Mesenchymal stem cell (in vitro differentiated cells and primary cell): ENCODE data around the gene ZFHX3.
A peak's percentile ranks its signal among the peaks of the same experiment; 100 is the strongest.

ENCODE experiments used
- DNase-seq: peaks from one replicate; pipeline ENCODE4 v3.0.0-alpha.2; 2013
- H2AFZ ChIP-seq: one replicate; pipeline ENCODE4 v1.6.1; 2013; ENCODE audit warnings: low read depth, mild to moderate bottlenecking, control low read depth, inconsistent platforms, low read length, moderate library complexity
- H2AK5ac ChIP-seq: 2 replicates; pipeline ENCODE4 v1.6.1; 2013; ENCODE audit warnings: low read length, moderate library complexity, mild to moderate bottlenecking, inconsistent platforms; ENCODE audit not compliant: severe bottlenecking
- H2BK120ac ChIP-seq: one replicate; pipeline ENCODE4 v1.6.1; 2013; ENCODE audit warnings: low read depth, mild to moderate bottlenecking, inconsistent platforms, low read length, moderate library complexity
- H2BK12ac ChIP-seq, 2 experiments: one replicate each; pipeline ENCODE4 v1.6.1; 2013; ENCODE audit warnings: inconsistent platforms in 2 of 2, low read length in 2 of 2, mild to moderate bottlenecking in 2 of 2, moderate library complexity in 2 of 2, control low read depth in 1 of 2
- H2BK15ac ChIP-seq: one replicate; pipeline ENCODE4 v1.6.1; 2013; ENCODE audit warnings: mild to moderate bottlenecking, low read depth, inconsistent platforms; ENCODE audit not compliant: poor library complexity, severe bottlenecking
- H2BK5ac ChIP-seq: 2 replicates; pipeline ENCODE4 v1.6.1; 2013; ENCODE audit warnings: low read depth, mild to moderate bottlenecking, low read length, control low read depth, inconsistent platforms; ENCODE audit not compliant: poor library complexity, severe bottlenecking
- H3K14ac ChIP-seq, 2 experiments: one replicate each; pipeline ENCODE4 v1.6.1; 2013; ENCODE audit warnings: inconsistent platforms in 2 of 2, low read length in 2 of 2, control low read depth in 1 of 2, mild to moderate bottlenecking in 1 of 2, moderate library complexity in 1 of 2
- H3K18ac ChIP-seq, 2 experiments: one replicate each; pipeline ENCODE4 v1.6.1; 2013; ENCODE audit warnings: inconsistent platforms in 2 of 2, low read length in 2 of 2, control low read depth in 1 of 2, low read depth in 1 of 2, mild to moderate bottlenecking in 1 of 2
- H3K23ac ChIP-seq, 2 experiments: one replicate each; pipeline ENCODE4 v1.6.1; 2013; ENCODE audit warnings: inconsistent platforms in 2 of 2, low read length in 2 of 2, mild to moderate bottlenecking in 2 of 2, moderate library complexity in 2 of 2, control low read depth in 1 of 2
- H3K27ac ChIP-seq: 2 replicates; pipeline ENCODE4 v1.5.1; 2013; ENCODE audit warnings: mild to moderate bottlenecking, moderate library complexity, low read length, control low read depth, inconsistent platforms; ENCODE audit not compliant: poor library complexity, severe bottlenecking
- H3K27me3 ChIP-seq, 2 experiments: 2 replicates each; pipeline versions ENCODE4 v1.6.1 to v1.7.0; 2013; ENCODE audit warnings: low read length in 2 of 2, mild to moderate bottlenecking in 2 of 2, moderate library complexity in 2 of 2, control low read depth in 1 of 2, inconsistent platforms in 1 of 2; ENCODE audit not compliant: control insufficient read depth in 1 of 2, insufficient read depth in 1 of 2
- H3K36me3 ChIP-seq, 2 experiments: 2 replicates each; pipeline versions ENCODE4 v1.6.1 to v1.7.0; 2013; ENCODE audit warnings: low read length in 2 of 2, control low read depth in 1 of 2, inconsistent platforms in 1 of 2, low read depth in 1 of 2, mild to moderate bottlenecking in 1 of 2; ENCODE audit not compliant: insufficient read depth in 2 of 2, control insufficient read depth in 1 of 2
- H3K4ac ChIP-seq, 2 experiments: one replicate each; pipeline ENCODE4 v1.6.1; 2013; ENCODE audit warnings: inconsistent platforms in 2 of 2, low read length in 2 of 2, mild to moderate bottlenecking in 2 of 2, moderate library complexity in 2 of 2, control low read depth in 1 of 2, low read depth in 1 of 2
- H3K4me1 ChIP-seq: 2 replicates; pipeline ENCODE4 v1.6.1; 2013; ENCODE audit warnings: low read depth, low read length, control low read depth; ENCODE audit not compliant: control insufficient read depth, insufficient read depth
- H3K4me2 ChIP-seq: 2 replicates; pipeline ENCODE4 v1.6.1; 2013; ENCODE audit warnings: low read length, mild to moderate bottlenecking, inconsistent platforms; ENCODE audit not compliant: poor library complexity, severe bottlenecking
- H3K4me3 ChIP-seq, 2 experiments: 2 replicates each; pipeline versions ENCODE4 v1.5.1 to v1.7.0; 2013; ENCODE audit warnings: low read length in 2 of 2, mild to moderate bottlenecking in 2 of 2, control low read depth in 1 of 2, low read depth in 1 of 2; ENCODE audit not compliant: insufficient read depth in 1 of 2
- H3K79me1 ChIP-seq: replicated peaks from 2 replicates; pipeline ENCODE4 v1.6.1; 2013; ENCODE audit warnings: mild to moderate bottlenecking, control low read depth, low read length, inconsistent platforms; ENCODE audit not compliant: poor library complexity, severe bottlenecking
- H3K9ac ChIP-seq: 2 replicates; pipeline ENCODE4 v1.7.0; 2013; ENCODE audit warnings: mild to moderate bottlenecking, low read length, moderate library complexity
- H3K9me3 ChIP-seq: 2 replicates; pipeline ENCODE4 v1.7.0; 2013; ENCODE audit warnings: mild to moderate bottlenecking, low read length; ENCODE audit not compliant: control insufficient read depth
- H4K8ac ChIP-seq: one replicate; pipeline ENCODE4 v1.6.1; 2013; ENCODE audit warnings: inconsistent platforms, mild to moderate bottlenecking, low read length, moderate library complexity
- H4K91ac ChIP-seq: one replicate; pipeline ENCODE4 v1.6.1; 2013; ENCODE audit warnings: mild to moderate bottlenecking, low read length, inconsistent platforms
- WGBS: methylation state at CpG from one replicate; pipeline ENCODE4 v1.1.7; 2013; ENCODE audit warnings: mixed read lengths; 5-methylcytosine and 5-hydroxymethylcytosine counted together

The ZFHX3 gene

DNA sequence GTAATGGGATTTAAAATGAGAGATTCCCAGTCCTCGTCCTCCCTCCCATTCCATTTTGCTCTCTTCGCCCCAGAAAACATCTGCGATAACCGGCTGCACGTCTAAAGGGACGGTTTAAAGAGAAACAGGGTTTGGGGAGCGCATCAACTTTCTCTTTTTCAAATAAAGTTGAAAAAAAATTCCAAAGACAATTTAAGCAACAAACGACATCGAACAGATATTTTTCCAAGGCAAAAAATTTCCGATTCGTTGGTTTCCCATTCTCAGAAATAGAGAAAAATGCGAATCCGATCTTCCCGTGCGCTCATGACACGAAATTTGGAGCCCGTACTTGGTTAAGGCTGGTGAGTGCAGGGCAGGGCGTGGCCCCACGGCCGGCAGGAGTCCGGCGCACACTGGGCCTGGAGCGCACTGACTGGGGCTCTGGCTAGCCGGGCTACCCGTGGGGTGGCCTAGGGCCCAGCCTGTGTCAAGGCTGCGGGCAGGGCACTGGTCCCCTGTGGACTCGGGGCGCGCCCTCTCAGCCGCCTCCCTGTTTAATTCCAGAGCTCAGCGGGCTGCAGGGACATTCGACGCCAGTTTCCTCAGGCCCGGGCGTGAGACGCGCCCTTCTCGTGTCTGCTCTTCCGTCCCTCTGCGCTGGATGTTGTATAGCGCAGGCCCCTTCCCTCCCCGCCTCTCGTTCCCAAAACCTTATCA is 17.9 kb upstream of the ZFHX3 start:
- peak overlapping the region; percentile 60 for H3K4me2 ChIP-seq
- peak overlapping the region; percentile 71 to 72 for H3K4ac ChIP-seq
- peaks cover 46% of the 10 kb centered on the region for H3K4me1 ChIP-seq
- H3K23ac ChIP-seq, result peak overlapping the region in 1 of 2 experiments; percentile 51
- H3K79me1 ChIP-seq, result no peaks in the 10 kb centered on the region
- 5% methylated on average over 42 of the region's 43 CpGs for WGBS
- DNase-seq, result peak; percentile 34
- H3K4me3 ChIP-seq, result peak overlapping the region; percentile 10 to 33
- H2BK120ac ChIP-seq, result peak overlapping the region; percentile 83
- peak overlapping the region; percentile 65 to 86 for H3K18ac ChIP-seq
- peak overlapping the region; percentile 55 for H2AFZ ChIP-seq
- H3K9me3 ChIP-seq, result no peaks in the 10 kb centered on the region
- H3K14ac ChIP-seq, result peak overlapping the region in 1 of 2 experiments; percentile 7
- H3K9ac ChIP-seq, result peak overlapping the region; percentile 81
- H4K8ac ChIP-seq, result peak overlapping the region; percentile 19
- H3K27me3 ChIP-seq, result peaks cover 0 to 57% of the 10 kb centered on the region in 2 experiments
- H3K36me3 ChIP-seq, result no peaks in the 10 kb centered on the region
- peak overlapping the region in 1 of 2 experiments; percentile 90 for H2BK12ac ChIP-seq
- H2AK5ac ChIP-seq, result no peak overlapping the region
- peak overlapping the region; percentile 83 for H4K91ac ChIP-seq
- no peak overlapping the region for H2BK15ac ChIP-seq
- no peak overlapping the region for H2BK5ac ChIP-seq
- H3K27ac ChIP-seq, result no peak overlapping the region

DNA sequence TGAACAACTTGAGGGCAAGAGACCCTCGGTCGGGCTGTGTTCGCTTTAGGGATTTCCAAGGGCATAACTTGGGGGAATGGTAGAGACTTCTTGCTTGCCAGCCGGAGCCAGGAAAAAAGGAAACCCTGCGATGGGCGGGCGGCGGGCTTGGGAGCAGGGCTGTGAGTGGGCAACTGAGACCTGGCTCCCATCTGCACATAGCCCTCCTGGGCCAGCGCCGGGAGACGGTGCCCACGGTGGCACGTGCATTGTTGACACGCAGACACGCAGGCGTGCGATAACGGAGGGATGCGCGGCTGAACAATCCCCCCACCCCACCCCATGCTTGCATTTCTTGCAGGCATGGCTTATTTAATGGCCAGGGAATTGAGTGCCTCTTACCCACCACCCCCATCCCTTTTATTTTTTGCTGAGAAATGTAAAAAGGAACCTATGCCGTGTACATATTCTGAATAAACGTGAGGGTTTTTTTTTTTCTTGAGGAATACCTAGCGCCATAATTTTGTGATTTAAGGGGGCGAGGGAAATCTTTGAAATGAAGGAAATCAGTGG is 17.1 kb upstream of the ZFHX3 start:
- peak overlapping the region in 1 of 2 experiments; percentile 42 for H3K4ac ChIP-seq
- H2AK5ac ChIP-seq, result no peak overlapping the region
- H3K4me3 ChIP-seq, result peak overlapping the region in 1 of 2 experiments; percentile 66
- H2BK15ac ChIP-seq, result peak overlapping the region; percentile 44
- H2BK120ac ChIP-seq, result no peak overlapping the region
- H3K9me3 ChIP-seq, result no peaks in the 10 kb centered on the region
- H2AFZ ChIP-seq, result no peak overlapping the region
- peaks cover 0 to 62% of the 10 kb centered on the region in 2 experiments for H3K27me3 ChIP-seq
- 4% methylated on average over 22 of the region's 24 CpGs for WGBS
- H3K18ac ChIP-seq, result peak overlapping the region in 1 of 2 experiments; percentile 90
- peak; percentile 5 for DNase-seq
- H4K8ac ChIP-seq, result peak overlapping the region; percentile 47
- no peaks in the 10 kb centered on the region for H3K36me3 ChIP-seq
- H3K23ac ChIP-seq, result peak overlapping the region; percentile 51 to 95
- H2BK12ac ChIP-seq, result no peak overlapping the region
- H3K14ac ChIP-seq, result peak overlapping the region in 1 of 2 experiments; percentile 53
- H4K91ac ChIP-seq, result peak overlapping the region; percentile 57
- H3K79me1 ChIP-seq, result no peaks in the 10 kb centered on the region
- H3K4me1 ChIP-seq, result peaks cover 43% of the 10 kb centered on the region
- no peak overlapping the region for H3K27ac ChIP-seq
- H3K4me2 ChIP-seq, result peak overlapping the region; percentile 31
- H2BK5ac ChIP-seq, result no peak overlapping the region
- H3K9ac ChIP-seq, result peak overlapping the region; percentile 81

DNA sequence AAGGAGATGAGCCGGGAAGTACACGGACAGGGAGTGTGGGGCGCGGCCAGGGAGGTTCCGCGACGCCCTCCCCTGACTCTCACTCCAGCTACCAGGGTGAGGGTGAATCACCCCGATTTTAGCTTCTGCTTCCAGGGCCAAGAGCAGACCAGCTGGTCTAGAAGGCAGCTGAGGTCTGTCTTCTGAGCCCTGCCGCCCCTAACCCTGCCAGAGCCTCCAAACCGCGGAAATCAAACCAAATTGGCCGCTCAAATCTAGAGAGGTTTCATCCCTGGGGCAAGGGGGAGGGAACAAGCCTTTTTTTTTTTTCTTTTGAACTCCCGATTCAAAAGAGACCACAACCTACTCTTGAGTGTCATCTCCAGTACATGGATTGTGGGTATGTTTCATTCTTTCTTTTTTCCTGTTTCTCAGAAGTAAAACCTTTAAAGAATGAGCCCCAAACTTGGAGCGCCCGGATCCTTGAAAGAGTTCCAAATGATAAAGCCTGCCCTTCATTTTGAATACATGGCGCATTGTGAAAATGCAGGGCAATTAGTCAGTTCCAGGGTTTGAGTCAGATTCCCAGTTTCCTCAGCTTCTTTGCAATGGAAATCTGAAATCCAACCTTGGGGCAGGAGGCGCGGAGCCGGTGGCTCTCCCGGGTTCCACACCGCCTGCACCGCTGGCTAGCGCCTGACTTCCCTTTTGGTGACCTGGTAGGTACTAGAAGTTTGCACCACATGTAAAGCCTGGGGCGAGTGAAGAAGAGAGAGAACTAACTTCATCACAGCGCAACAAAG is 16.5 kb upstream of the ZFHX3 start:
- peak overlapping the region; percentile 29 for H4K8ac ChIP-seq
- H2AK5ac ChIP-seq, result no peak overlapping the region
- H3K79me1 ChIP-seq, result no peaks in the 10 kb centered on the region
- no peak overlapping the region for H3K23ac ChIP-seq
- DNase-seq, result peak; percentile 60
- H3K27ac ChIP-seq, result no peak overlapping the region
- H2BK5ac ChIP-seq, result no peak overlapping the region
- under 1% methylated on average over 19 of the region's 25 CpGs for WGBS
- no peak overlapping the region for H4K91ac ChIP-seq
- peak overlapping the region in 1 of 2 experiments; percentile 66 for H3K4me3 ChIP-seq
- H3K4me1 ChIP-seq, result peaks cover 43% of the 10 kb centered on the region
- no peak overlapping the region for H3K14ac ChIP-seq
- H3K9ac ChIP-seq, result peak overlapping the region; percentile 81
- H2AFZ ChIP-seq, result no peak overlapping the region
- no peak overlapping the region for H2BK120ac ChIP-seq
- peak overlapping the region in 1 of 2 experiments; percentile 19 for H3K4ac ChIP-seq
- H2BK12ac ChIP-seq, result peak overlapping the region; percentile 45
- no peak overlapping the region for H2BK15ac ChIP-seq
- peak overlapping the region in 1 of 2 experiments; percentile 76 for H3K18ac ChIP-seq
- no peaks in the 10 kb centered on the region for H3K9me3 ChIP-seq
- peaks cover 0 to 63% of the 10 kb centered on the region in 2 experiments for H3K27me3 ChIP-seq
- peak overlapping the region; percentile 44 for H3K4me2 ChIP-seq
- no peaks in the 10 kb centered on the region for H3K36me3 ChIP-seq

DNA sequence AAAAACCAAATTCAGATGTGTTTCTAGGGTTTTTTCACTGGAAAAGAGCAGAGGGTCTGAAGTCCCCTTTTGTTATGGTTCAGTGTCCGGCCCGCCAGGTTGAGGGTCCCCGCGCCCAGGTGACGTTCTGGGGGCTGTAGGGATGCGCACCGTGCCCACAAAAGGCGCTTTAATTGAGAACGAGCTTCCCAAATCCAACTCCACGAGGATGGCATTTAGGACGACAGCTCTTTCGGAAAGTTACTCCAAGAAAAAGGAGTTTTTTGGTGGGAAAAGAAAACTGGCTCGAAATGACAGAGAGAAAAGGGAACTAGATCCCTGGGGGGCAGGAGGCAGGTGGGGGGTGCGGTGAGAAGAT is 15.9 kb upstream of the ZFHX3 start:
- Histone ChIP-seq H3K27me3 (peaks cover 0 to 63% of the 10 kb centered on the region in 2 experiments), H3K4ac (no peak overlapping the region), H2BK120ac (no peak overlapping the region), H3K4me2 (no peak overlapping the region), H2BK15ac (peak overlapping the region; percentile 75), H2BK12ac (peak overlapping the region; percentile 45), H2AFZ (no peak overlapping the region), H3K4me1 (peaks cover 40% of the 10 kb centered on the region), H3K14ac (no peak overlapping the region), H3K79me1 (no peaks in the 10 kb centered on the region), H3K36me3 (no peaks in the 10 kb centered on the region), H3K9me3 (no peaks in the 10 kb centered on the region), H3K27ac (no peak overlapping the region), H3K23ac (no peak overlapping the region), H2AK5ac (no peak overlapping the region), H3K18ac (peak overlapping the region in 1 of 2 experiments; percentile 76), H4K91ac (no peak overlapping the region), H3K9ac (peak overlapping the region; percentile 81), H2BK5ac (no peak overlapping the region), H3K4me3 (peak overlapping the region in 1 of 2 experiments; percentile 66), H4K8ac (no peak overlapping the region)
- DNase-seq, result no peak
- 2% methylated on average over 14 of the region's 14 CpGs for whole genome bisulfite sequencing
